Loucy (cell line): ENCODE data around the gene KRTAP4-2.

ENCODE experiments used
- EZH2phosphoT487 ChIP-seq: fragments of 200-600 bp; IDR thresholded peaks from 2 replicates; pipeline ENCODE4 v1.6.1; 2018; ENCODE audit warnings: antibody characterized with exemption, mild to moderate bottlenecking, moderate library complexity, borderline replicate concordance
- TF ChIP-seq, protein P1 (sequence below): fragments of 200-600 bp; sonication (generic); conservative IDR thresholded peaks from 2 replicates; pipeline ENCODE4 v1.5.1; 2014; ENCODE audit warnings: mild to moderate bottlenecking, antibody characterized with exemption, low read length

DNA sequence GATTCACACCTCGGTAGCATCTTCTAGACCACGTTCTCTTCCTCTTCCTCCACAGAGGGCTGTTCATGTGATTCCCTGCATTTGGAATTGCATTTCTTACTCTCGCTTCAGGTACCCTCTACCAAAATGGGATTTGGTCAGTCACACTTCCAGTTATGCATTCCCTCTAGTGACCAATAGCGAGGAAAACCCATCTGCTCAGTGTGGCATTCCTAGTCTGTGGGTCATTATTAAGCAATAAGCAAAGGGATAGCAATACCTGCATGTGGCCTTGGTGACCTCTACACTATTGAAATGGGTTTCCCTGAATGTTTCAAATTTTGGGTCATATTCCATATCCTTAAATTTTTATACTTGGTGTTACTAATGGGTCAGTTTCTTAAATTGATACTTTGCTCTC lies 28.0 kb downstream of the KRTAP4-2 start:
- TF ChIP-seq, protein P1, sequence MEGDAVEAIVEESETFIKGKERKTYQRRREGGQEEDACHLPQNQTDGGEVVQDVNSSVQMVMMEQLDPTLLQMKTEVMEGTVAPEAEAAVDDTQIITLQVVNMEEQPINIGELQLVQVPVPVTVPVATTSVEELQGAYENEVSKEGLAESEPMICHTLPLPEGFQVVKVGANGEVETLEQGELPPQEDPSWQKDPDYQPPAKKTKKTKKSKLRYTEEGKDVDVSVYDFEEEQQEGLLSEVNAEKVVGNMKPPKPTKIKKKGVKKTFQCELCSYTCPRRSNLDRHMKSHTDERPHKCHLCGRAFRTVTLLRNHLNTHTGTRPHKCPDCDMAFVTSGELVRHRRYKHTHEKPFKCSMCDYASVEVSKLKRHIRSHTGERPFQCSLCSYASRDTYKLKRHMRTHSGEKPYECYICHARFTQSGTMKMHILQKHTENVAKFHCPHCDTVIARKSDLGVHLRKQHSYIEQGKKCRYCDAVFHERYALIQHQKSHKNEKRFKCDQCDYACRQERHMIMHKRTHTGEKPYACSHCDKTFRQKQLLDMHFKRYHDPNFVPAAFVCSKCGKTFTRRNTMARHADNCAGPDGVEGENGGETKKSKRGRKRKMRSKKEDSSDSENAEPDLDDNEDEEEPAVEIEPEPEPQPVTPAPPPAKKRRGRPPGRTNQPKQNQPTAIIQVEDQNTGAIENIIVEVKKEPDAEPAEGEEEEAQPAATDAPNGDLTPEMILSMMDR, result no peak
- no peak for TF ChIP-seq EZH2phosphoT487
